Kidney (tissue), 14 donors: ENCODE data around the gene OSBPL2. TPM values are rescaled to one million over a fixed set of nuclear protein-coding genes. Genes with fewer than 3 reads are reported as not detected.

Source experiments
- DNase-seq, 5 donors: peaks; one replicate each; pipeline ENCODE4 v3.0.0-alpha.2; 2013 to 2020
- FAIRE-seq: peaks from 2 replicates; lab custom pipeline; 2012; peaks lifted over from hg19 to GRCh38; lab: Jason Lieb, UNC
- H3K27ac ChIP-seq, 2 donors: one replicate each; pipeline ENCODE4 v1.7.0; 2013; ENCODE audit warnings: low read depth in 2 of 2, low read length in 2 of 2, inconsistent platforms in 1 of 2
- H3K27me3 ChIP-seq: one replicate; pipeline ENCODE4 v1.7.1; 2013; ENCODE audit warnings: low read length, inconsistent platforms; ENCODE audit not compliant: control insufficient read depth, insufficient read depth
- H3K36me3 ChIP-seq, 3 donors: one replicate each; pipeline versions ENCODE4 v1.7.0 to v1.7.1; 2013; ENCODE audit warnings: low read length in 3 of 3, control low read depth in 1 of 3, inconsistent platforms in 1 of 3; ENCODE audit not compliant: insufficient read depth in 3 of 3, control insufficient read depth in 2 of 3
- H3K4me1 ChIP-seq, 3 donors: one replicate each; pipeline versions ENCODE4 v1.7.0 to v1.7.1; 2013; ENCODE audit warnings: low read length in 3 of 3, inconsistent platforms in 1 of 3, low read depth in 1 of 3; ENCODE audit not compliant: control insufficient read depth in 2 of 3, insufficient read depth in 2 of 3
- H3K4me3 ChIP-seq, 3 donors: one replicate each; pipeline versions ENCODE4 v1.7.0 to v1.8.1; 2013; ENCODE audit warnings: low read length in 3 of 3, control low read depth in 1 of 3, inconsistent platforms in 1 of 3
- H3K9ac ChIP-seq, 3 donors: one replicate each; pipeline versions ENCODE4 v1.7.0 to v1.7.1; 2013; ENCODE audit warnings: low read length in 3 of 3, control low read depth in 1 of 3, inconsistent platforms in 1 of 3
- H3K9me3 ChIP-seq, 3 donors: one replicate each; pipeline versions ENCODE4 v1.7.0 to v1.7.1; 2013; ENCODE audit warnings: low read length in 3 of 3, control low read depth in 1 of 3, inconsistent platforms in 1 of 3; ENCODE audit not compliant: control insufficient read depth in 2 of 3, insufficient read depth in 1 of 3
- CTCF ChIP-seq: IDR thresholded peaks from 3 replicates; pipeline ENCODE4 v1.5.1; 2012; ENCODE audit warnings: mild to moderate bottlenecking, moderate library complexity, borderline replicate concordance; ENCODE audit not compliant: insufficient read depth; ENCODE audit errors: extremely low read depth
- intact Hi-C: fragments of 100-400 bp; cut with DNase I; formaldehyde crosslinking; loops from one replicate; pipeline ENCODE4 v1.11.1; 2022
- polyA plus RNA-seq: library from polyadenylated mRNA; stranded (reverse); fragments of 350-450 nt; fragmentation: Illumina TruSeq; extraction: RNeasy Lipid Tissue Mini Kit (QIAGEN cat#74804); gene quantifications from one replicate; pipeline ENCODE4 v1.2.3, GENCODE V29; 2014; ENCODE audit warnings: low read depth, low replicate concordance; ENCODE audit not compliant: insufficient read depth
- total RNA-seq: library from RNA; stranded (reverse); fragmentation: NEBNext Ultra II Directional; extraction: Animal tissue kit (Norgen Biotek cat#: 25700); gene quantifications from one replicate; pipeline ENCODE4 v1.2.1, GENCODE V29; 2021
- donor health status: control.
- donor health status: control.
- donor health status: control.
- donor health status: control.
- donor health status: control.
- donor health status: DM: yes; HTN: yes; CAD: no.
- donor health status: Normal renal cell carcinoma (clear cell type).

The OSBPL2 gene
- total and polyA plus RNA-seq, 2 donors from 2014 or later: 20.4 to 57.1 TPM

DNA sequence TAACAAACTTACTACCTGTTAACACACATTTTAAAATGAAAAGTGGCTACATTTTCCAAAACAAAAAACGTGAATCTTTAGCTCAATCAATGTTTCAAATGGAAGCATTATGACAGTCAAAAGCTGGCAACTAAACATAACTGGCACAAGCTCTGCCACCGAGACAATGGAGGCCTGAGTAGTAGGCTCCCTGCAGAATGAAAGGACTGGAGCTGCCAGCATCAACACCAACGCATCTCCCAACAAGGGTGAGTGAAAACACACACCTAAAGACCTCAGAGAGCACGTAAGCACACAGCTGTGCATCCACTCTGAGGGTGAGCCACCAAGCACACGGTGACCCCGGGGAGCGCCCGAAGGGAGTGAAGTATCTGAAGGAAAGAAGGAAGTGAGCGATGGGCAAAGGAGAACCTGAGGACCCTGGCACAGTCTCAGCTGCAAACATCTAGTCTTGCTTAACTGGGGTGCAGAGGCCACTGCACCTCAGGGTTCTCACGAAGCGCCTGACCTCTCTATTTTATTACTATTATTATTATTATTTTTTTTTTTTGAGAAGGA lies 62.9 kb downstream of the OSBPL2 start:
- Histone ChIP-seq H3K9me3 (no peaks in the 10 kb centered on the region), H3K36me3 (peaks cover 0 to 10% (median 0%) of the 10 kb centered on the region in 3 donors), H3K9ac (no peak overlapping the region), H3K4me1 (peaks cover 0 to 26% (median 21%) of the 10 kb centered on the region in 3 donors), H3K27me3 (no peaks in the 10 kb centered on the region), H3K4me3 (no peak overlapping the region), H3K27ac (no peak overlapping the region)
- TF ChIP-seq CTCF: no peak
- DNase-seq: peak in 1 of 5 donors; percentile 73
- intact Hi-C loops: loop anchor here (5.0 kb wide), 1 partner anchor 76 kb away; no protein-coding TSS in a partner anchor
- FAIRE-seq: no peak

- FAIRE-seq (no peak), DNase-seq (peak; percentile 91 to 97 (median 94))
- Histone ChIP-seq H3K36me3 (peaks cover 0 to 16% (median 0%) of the 10 kb centered on the region in 3 donors), H3K9me3 (no peaks in the 10 kb centered on the region), H3K9ac (peak overlapping the region in 1 of 3 donors; percentile 86), H3K4me3 (peak overlapping the region; percentile 36 to 67 (median 40)), H3K27ac (peak overlapping the region; percentile 98 to 99), H3K4me1 (peaks cover 0 to 28% (median 21%) of the 10 kb centered on the region in 3 donors), H3K27me3 (no peaks in the 10 kb centered on the region)
- intact Hi-C loops: loop anchor here (5.0 kb wide), 1 partner anchor 75 kb away; no protein-coding TSS in a partner anchor
- peak; percentile 95 for TF ChIP-seq CTCF
Measured at GRCh38 chr20:62301773-62302340, 63.5 kb downstream of the OSBPL2 start.

- Histone ChIP-seq H3K36me3 (peaks cover 0 to 23% (median 0%) of the 10 kb centered on the region in 3 donors), H3K9me3 (no peaks in the 10 kb centered on the region), H3K27me3 (no peaks in the 10 kb centered on the region), H3K4me1 (peaks cover 0 to 28% (median 21%) of the 10 kb centered on the region in 3 donors), H3K4me3 (peak within 1 kb of the TSS; percentile 56 to 82 (median 68)), H3K27ac (peak within 1 kb of the TSS; percentile 98 to 99), H3K9ac (peak within 1 kb of the TSS; percentile 28 to 90 (median 86))
- intact Hi-C loops: loop anchor here (5.0 kb wide), 1 partner anchor 75 kb away; no protein-coding TSS in a partner anchor
- TF ChIP-seq CTCF: peak; percentile 89
- FAIRE-seq (no peak), DNase-seq (peak; percentile 98 to 99 (median 99))
Measured at GRCh38 chr20:62302341-62303061, 64.2 kb downstream of the OSBPL2 start, which contains the start of gene ADRM1. Gene ADRM1 (plus strand): TSS chr20:62302997. CDS start chr20:62303569, 572 bp downstream.
